GM12891 (cell line): Measurements from ENCODE around the gene OXT. TPM values are rescaled to one million over a fixed set of nuclear protein-coding genes. Genes with fewer than 3 reads are reported as not detected.
"Not testable (repeated sequence)": the region's sequence is repeated elsewhere in the genome, so short reads cannot be mapped to it uniquely, and the experiment has no call there.

Experiments
- DNase-seq: peaks from one replicate; pipeline ENCODE4 v3.0.0; 2011; ENCODE audit warnings: low spot score; ENCODE audit not compliant: insufficient read length
- FAIRE-seq: peaks from 2 replicates; lab custom pipeline; 2011; peaks lifted over from hg19 to GRCh38; lab: Jason Lieb, UNC
- PAX5 ChIP-seq: IDR thresholded peaks from 2 replicates; pipeline ENCODE4 v1.6.1; 2011; ENCODE audit warnings: low read length, moderate library complexity, mild to moderate bottlenecking; ENCODE audit not compliant: insufficient read depth, severe bottlenecking
- POLR2A ChIP-seq: IDR thresholded peaks from 2 replicates; pipeline ENCODE4 v1.6.1; 2011; ENCODE audit warnings: low read depth, low read length, control low read depth
- POLR2AphosphoS5 ChIP-seq: IDR thresholded peaks from 2 replicates; pipeline ENCODE4 v1.6.1; 2011; ENCODE audit warnings: low read depth, low read length, control low read depth
- POU2F2 ChIP-seq: IDR thresholded peaks from 2 replicates; pipeline ENCODE4 v1.6.1; 2011; ENCODE audit warnings: low read depth, mild to moderate bottlenecking, control low read depth, low read length, moderate library complexity
- SPI1 ChIP-seq: IDR thresholded peaks from 2 replicates; pipeline ENCODE4 v1.6.1; 2011; ENCODE audit warnings: low read depth, low read length, control low read depth
- TAF1 ChIP-seq: IDR thresholded peaks from 2 replicates; pipeline ENCODE4 v1.6.1; 2011; ENCODE audit warnings: low read depth, low read length, control low read depth
- polyA plus RNA-seq: library from polyadenylated mRNA; unstranded; fragments of >200 nt; gene quantifications from one replicate; pipeline ENCODE4 v1.2.1, GENCODE V29; 2012; ENCODE audit warnings: low read depth, missing spikeins, inconsistent platforms; ENCODE audit not compliant: missing spikeins

The OXT gene
- not detected for polyA plus RNA-seq

DNA sequence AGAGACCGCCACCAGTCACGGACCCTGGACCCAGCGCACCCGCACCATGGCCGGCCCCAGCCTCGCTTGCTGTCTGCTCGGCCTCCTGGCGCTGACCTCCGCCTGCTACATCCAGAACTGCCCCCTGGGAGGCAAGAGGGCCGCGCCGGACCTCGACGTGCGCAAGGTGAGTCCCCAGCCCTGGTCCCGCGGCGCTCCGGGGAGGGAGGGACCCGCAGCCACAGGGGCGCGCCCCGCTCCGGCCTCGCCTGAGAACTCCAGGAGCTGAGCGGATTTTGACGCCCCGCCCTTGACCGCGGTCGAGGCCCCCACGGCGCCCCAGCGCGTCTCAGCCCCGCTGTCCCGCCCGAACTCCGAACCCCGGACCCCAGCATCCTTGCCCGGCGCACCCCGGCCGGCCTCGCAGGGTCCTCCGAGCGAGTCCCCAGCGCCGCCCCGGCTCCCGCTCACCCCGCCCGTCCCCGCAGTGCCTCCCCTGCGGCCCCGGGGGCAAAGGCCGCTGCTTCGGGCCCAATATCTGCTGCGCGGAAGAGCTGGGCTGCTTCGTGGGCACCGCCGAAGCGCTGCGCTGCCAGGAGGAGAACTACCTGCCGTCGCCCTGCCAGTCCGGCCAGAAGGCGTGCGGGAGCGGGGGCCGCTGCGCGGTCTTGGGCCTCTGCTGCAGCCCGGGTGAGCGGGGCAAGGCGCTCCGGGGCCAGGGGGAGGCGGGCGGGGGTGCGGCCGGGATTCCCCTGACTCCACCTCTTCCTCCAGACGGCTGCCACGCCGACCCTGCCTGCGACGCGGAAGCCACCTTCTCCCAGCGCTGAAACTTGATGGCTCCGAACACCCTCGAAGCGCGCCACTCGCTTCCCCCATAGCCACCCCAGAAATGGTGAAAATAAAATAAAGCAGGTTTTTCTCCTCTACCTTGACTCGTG is at the start of gene OXT:
Gene OXT, plus strand, starts transcription at position 11 of the 920 bp plus-strand sequence. Its CDS starts 36 bp downstream, at position 47.
- TF ChIP-seq POU2F2 (no peak), POLR2A (no peak), SPI1 (no peak), PAX5 (no peak), TAF1 (no peak), POLR2AphosphoS5 (no peak)
- FAIRE-seq (no peak), DNase-seq (no peak)

DNA sequence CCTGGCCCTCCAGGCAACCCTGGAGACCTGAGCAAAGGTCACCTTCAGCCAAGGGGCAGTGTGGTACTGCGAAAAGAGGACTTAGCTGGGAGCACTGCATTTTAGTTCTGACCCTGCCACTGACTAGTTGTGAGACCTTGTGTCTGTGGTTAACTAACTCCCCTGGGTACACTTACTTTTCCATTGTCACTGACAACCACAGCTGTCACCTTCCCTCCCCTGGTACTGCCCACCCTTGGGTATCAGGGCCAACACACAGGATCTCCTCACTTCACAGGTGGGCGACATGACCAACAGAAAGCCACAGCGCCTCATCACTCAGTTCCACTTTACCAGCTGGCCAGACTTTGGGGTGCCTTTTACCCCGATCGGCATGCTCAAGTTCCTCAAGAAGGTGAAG is 49.6 kb upstream of the OXT start:
- TF ChIP-seq POLR2A: no peak
- TF ChIP-seq PAX5: no peak
- TF ChIP-seq SPI1: no peak
- TF ChIP-seq POU2F2: no peak
- no peak for TF ChIP-seq TAF1
- TF ChIP-seq POLR2AphosphoS5: no peak
- DNase-seq (no peak), FAIRE-seq (no peak)

DNA sequence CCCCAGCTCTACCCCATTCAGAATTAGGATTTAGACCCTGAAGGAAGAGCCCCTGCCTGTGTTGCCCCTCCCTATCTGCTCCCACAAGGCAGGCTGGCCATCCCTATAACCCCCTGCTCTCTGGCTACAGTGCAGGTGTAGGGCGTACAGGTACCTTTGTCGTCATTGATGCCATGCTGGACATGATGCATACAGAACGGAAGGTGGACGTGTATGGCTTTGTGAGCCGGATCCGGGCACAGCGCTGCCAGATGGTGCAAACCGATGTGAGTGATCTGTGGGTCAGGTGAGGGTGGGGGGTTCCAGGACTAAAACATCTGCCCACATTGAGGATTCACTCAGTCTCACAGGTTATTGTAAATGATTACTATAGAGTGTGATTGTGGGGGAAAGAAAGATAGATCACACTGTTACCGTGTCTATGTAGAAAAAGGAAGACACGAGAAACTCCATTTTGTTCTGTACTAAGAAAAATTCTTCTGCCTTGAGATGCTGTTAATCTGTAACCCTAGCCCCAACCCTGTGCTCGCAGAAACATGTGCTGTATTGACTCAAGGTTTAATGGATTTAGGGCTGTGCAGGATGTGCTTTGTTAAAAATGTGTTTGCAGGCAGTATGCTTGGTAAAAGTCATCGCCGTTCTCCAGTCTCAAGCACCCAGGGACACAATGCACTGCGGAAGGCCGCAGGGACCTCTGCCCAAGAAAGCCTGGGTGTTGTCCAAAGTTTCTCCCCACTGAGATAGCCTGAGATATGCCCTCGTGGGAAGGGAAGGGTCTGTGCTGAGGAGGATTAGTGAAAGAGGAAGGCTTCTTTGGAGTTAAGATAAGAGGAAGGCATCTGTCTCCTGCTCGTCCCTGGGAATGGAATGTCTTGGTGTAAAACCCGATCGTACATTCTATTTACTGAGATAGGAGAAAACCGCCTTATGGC is 48.6 kb upstream of the OXT start:
- FAIRE-seq, DNase-seq: not testable (repeated sequence)

DNA sequence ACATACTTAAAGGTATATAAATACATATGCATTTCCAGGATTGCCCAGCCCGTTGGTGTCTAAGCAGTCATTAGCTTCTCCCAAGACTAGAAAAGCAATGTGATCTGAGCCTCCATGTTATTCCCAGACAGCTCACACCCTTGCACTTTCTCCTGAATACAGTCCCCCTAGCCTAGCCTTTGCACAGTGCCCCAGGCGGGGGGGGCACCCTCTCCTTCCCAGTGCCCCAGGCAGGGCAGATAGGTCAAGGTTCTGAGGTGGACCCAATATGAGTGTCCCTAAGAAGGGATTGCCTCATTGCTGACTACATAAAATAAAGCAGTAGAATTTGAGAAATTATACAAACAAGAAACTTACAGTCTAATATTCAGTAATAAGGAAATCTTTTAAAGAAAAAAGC is 43.4 kb upstream of the OXT start:
- no peak for TF ChIP-seq POLR2A
- TF ChIP-seq TAF1: no peak
- no peak for TF ChIP-seq SPI1
- no peak for TF ChIP-seq POLR2AphosphoS5
- TF ChIP-seq PAX5: no peak
- no peak for DNase-seq
- no peak for FAIRE-seq

DNA sequence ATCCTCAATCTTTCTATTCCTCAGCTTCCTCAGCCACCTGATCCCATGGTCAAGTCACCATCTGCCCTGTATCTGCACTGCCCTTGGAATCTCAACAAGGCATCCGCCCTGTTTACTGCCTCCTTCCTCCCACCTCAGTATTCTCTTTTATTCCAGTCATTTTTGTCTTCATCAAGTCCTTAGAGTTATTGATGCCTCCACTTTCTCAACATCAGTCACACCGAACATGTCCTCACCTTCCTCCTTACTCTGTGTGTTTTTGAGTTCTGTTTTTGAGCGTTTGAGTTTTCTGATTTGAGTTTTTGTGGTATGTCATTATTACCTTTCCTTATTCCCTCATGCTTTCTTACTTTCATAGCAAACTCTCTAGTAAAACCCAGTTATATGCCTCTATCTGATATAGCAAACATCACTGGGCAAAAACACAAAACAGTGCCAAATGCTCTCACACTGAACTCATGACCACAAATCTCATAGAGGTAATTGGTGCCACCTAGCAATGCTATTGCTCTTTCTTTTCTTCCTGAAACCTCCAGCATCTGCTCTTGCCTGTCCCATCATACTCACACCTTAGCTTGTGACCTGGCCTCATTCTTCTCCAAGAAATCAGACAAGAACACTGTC is 39.8 kb upstream of the OXT start:
- no peak for TF ChIP-seq POLR2A
- no peak for TF ChIP-seq PAX5
- no peak for TF ChIP-seq TAF1
- no peak for TF ChIP-seq POLR2AphosphoS5
- no peak for TF ChIP-seq POU2F2
- TF ChIP-seq SPI1: no peak
- FAIRE-seq (no peak), DNase-seq (no peak)

DNA sequence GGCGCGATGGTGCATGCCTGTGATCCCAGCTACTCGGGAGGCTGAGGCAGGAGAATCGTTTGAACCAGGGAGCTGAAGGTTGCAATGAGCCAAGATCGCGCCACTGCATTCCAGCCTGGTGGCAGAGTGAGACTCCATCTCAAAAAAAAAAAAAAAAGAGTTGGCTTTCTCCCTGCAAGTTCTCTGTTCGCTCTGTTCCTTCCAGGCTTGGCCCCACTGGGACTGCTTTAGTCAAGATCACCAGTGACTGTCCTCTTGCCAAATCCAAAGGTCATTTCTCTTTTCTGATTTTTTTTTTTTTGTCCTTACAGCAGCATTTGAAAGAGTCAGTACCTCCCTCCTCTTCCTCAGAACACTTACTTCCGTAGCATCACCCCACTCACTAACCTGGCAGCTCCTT is 38.8 kb upstream of the OXT start:
- DNase-seq (no peak), FAIRE-seq (no peak)
- TF ChIP-seq POU2F2 (no peak), SPI1 (no peak), PAX5 (no peak), POLR2A (no peak), TAF1 (no peak), POLR2AphosphoS5 (no peak)

DNA sequence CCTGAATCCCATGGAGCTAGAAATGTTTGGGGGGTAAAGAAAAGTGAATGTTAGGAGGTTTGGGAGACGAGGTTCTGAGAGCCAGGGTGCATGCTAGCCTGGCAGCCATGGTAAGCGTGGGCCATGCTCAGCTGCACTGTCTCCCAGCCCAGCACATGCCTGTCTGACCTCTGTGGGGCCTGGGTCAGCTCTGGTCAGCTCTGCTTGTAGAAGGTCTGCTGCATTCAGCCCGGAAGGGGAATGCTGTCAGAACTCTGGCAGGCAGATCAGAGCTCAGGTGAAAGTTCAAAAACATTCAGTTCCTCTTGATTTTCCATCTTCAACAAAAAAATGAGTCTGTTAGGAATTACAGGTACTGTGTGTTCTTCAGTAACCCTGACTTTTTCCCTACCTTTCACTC is 33.8 kb upstream of the OXT start:
- no peak for TF ChIP-seq POLR2AphosphoS5
- no peak for FAIRE-seq
- DNase-seq: no peak

DNA sequence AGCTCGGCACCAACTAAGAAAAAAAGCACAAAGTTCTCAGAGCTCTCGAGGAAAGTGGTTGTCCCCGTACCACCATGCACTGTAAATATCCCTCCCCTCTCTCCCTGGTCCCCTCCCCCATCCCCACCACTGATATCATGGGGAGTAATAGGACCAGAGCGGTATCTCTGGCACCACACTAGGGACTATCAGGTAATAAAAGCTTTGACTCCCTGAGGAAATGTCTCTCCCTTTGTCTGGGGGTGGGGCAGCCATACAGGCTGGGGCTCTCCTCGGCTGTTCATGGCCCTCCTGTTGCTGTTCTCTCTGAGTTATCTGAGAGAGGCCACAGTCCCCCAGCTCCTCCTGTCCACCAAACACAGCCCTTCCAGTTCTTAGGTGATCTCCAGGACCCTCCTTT is 33.0 kb upstream of the OXT start:
- no peak for TF ChIP-seq PAX5
- no peak for TF ChIP-seq SPI1
- TF ChIP-seq POLR2A: no peak
- no peak for TF ChIP-seq POLR2AphosphoS5
- TF ChIP-seq TAF1: no peak
- TF ChIP-seq POU2F2: no peak
- DNase-seq (no peak), FAIRE-seq (no peak)

DNA sequence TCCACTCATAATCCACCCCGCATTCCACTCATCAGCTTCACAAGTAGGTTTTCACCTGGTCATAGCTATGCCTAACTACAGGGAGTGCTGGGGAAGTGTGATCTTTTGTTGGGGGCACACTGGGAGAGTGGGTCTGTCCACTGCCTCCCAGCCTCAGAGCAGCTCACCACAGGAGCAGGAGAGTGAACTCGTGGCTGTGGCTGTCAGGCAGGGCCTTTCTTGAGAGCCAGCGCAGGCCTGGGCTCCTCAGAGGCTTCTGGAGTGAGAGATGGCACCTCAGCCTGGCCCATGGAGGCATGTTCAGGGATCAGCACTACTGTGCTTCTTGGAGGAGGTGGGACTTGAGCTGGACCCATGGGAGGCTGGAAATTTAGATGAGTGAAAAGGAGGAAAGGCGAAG is 32.0 kb upstream of the OXT start:
- no peak for TF ChIP-seq PAX5
- no peak for TF ChIP-seq SPI1
- TF ChIP-seq POLR2AphosphoS5: no peak
- TF ChIP-seq POLR2A: no peak
- TF ChIP-seq TAF1: no peak
- TF ChIP-seq POU2F2: no peak
- FAIRE-seq (no peak), DNase-seq (no peak)

DNA sequence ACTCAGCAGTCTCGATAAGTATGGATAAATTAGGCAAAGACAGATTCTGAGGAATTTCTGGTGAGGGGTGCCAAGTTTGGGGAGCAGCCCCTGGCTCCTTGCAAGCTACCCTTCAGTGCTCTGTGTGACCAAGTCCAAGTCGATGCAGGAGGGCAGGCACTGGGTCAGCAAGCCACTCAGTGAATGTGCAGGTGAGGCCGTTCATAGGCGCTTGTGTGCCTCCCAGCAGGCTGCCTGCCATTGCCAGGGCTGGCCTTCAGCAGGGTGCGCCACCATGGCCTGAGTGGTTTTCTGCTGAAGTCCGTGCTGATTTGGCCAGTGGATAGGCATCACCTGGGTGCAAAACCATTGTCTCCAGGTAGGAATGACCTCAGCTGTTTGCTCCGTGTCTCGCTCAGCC is 31.3 kb upstream of the OXT start:
- FAIRE-seq (no peak), DNase-seq (no peak)
- TF ChIP-seq POU2F2 (no peak), POLR2AphosphoS5 (no peak), TAF1 (no peak), SPI1 (no peak), POLR2A (no peak), PAX5 (no peak)
